GM23248 (cell line): ENCODE data around the gene EFL1. TPM values are rescaled to one million over a fixed set of nuclear protein-coding genes. Genes with fewer than 3 reads are reported as not detected.
A peak's percentile ranks its signal among the peaks of the same experiment; 100 is the strongest.

Source experiments
- DNase-seq: peaks from one replicate; pipeline ENCODE4 v3.0.0-alpha.2; 2015
- H2AFZ ChIP-seq: fragments of 200-600 bp; sonication (generic); 2 replicates; pipeline ENCODE4 v1.6.1; 2016; ENCODE audit warnings: antibody characterized with exemption
- H3F3A ChIP-seq: fragments of 200-600 bp; sonication (generic); 2 replicates; pipeline ENCODE4 v1.6.1; 2016; ENCODE audit warnings: mild to moderate bottlenecking, antibody characterized with exemption, mixed run types; ENCODE audit not compliant: insufficient read depth
- H3K27ac ChIP-seq: fragments of 200-600 bp; sonication (generic); 2 replicates; pipeline ENCODE4 v1.5.1; 2016; ENCODE audit warnings: mild to moderate bottlenecking
- H3K27me3 ChIP-seq: fragments of 200-600 bp; sonication (generic); replicated peaks from 2 replicates; pipeline ENCODE4 v1.6.1; 2016; ENCODE audit warnings: mild to moderate bottlenecking; ENCODE audit not compliant: insufficient read depth
- H3K36me3 ChIP-seq: fragments of 200-600 bp; sonication (generic); 2 replicates; pipeline ENCODE4 v1.6.1; 2016; ENCODE audit warnings: low read depth, mild to moderate bottlenecking
- H3K4me1 ChIP-seq: fragments of 200-600 bp; sonication (generic); 2 replicates; pipeline ENCODE4 v1.6.1; 2016; ENCODE audit warnings: mild to moderate bottlenecking; ENCODE audit not compliant: insufficient read depth
- H3K4me2 ChIP-seq: fragments of 200-600 bp; sonication (generic); one replicate; pipeline ENCODE4 v1.6.1; 2016; ENCODE audit warnings: mild to moderate bottlenecking; ENCODE audit not compliant: unreplicated experiment
- H3K4me3 ChIP-seq: fragments of 200-600 bp; sonication (generic); 2 replicates; pipeline ENCODE4 v1.5.1; 2016; ENCODE audit warnings: mild to moderate bottlenecking
- H3K79me2 ChIP-seq: fragments of 200-600 bp; sonication (generic); 2 replicates; pipeline ENCODE4 v1.6.1; 2016; ENCODE audit warnings: mild to moderate bottlenecking; ENCODE audit not compliant: insufficient read depth
- H3K9ac ChIP-seq: fragments of 200-600 bp; sonication (generic); 2 replicates; pipeline ENCODE4 v1.6.1; 2016; ENCODE audit warnings: mild to moderate bottlenecking
- H3K9me2 ChIP-seq: fragments of 200-600 bp; sonication (generic); 2 replicates; pipeline ENCODE4 v1.6.1; 2016; ENCODE audit warnings: mixed run types, mild to moderate bottlenecking, moderate library complexity; ENCODE audit not compliant: insufficient read depth
- H3K9me3 ChIP-seq: fragments of 200-600 bp; sonication (generic); one replicate; pipeline ENCODE4 v1.6.1; 2017; ENCODE audit warnings: low read depth
- H4K20me1 ChIP-seq: fragments of 200-600 bp; sonication (generic); 2 replicates; pipeline ENCODE4 v1.6.0; 2016; ENCODE audit not compliant: insufficient read depth
- EZH2 ChIP-seq: fragments of 200-600 bp; sonication (generic); IDR thresholded peaks from 2 replicates; pipeline ENCODE4 v1.6.1; 2018; ENCODE audit warnings: antibody characterized with exemption, mild to moderate bottlenecking; ENCODE audit not compliant: insufficient read depth, poor library complexity, severe bottlenecking
- EZH2phosphoT487 ChIP-seq: fragments of 200-600 bp; sonication (generic); IDR thresholded peaks from 2 replicates; pipeline ENCODE4 v1.6.1; 2018; ENCODE audit warnings: antibody characterized with exemption, moderate library complexity, mild to moderate bottlenecking, low read depth; ENCODE audit not compliant: insufficient read depth
- WGBS, 2 experiments: methylation state at CpG; one replicate each; pipeline ENCODE4 v1.1.6; 2015 to 2017; ENCODE audit warnings: low lambda C conversion rate in 2 of 2, low coverage in 1 of 2; ENCODE audit errors: missing lambda C conversion rate in 2 of 2; 5-methylcytosine and 5-hydroxymethylcytosine counted together
- in situ Hi-C: fragments of 300-500 bp; cut with MboI; formaldehyde crosslinking; loops from 2 replicates; pipeline ENCODE4 v1.15.0; 2020
- polyA plus RNA-seq: library from polyadenylated mRNA; unstranded; fragments of >200 nt; fragmentation: Nextera tagmentation; extraction: Ambion mirVana; gene quantifications from 2 replicates; pipeline ENCODE4 v1.2.1, GENCODE V29; 2016
- total RNA-seq: library from RNA; depleted of rRNA; stranded (reverse); fragments of >200 nt; shearing (Covaris generic); gene quantifications from 2 replicates; pipeline ENCODE4 v1.2.3, GENCODE V29; 2014

EFL1 gene
- total and polyA plus RNA-seq, 2 experiments from 2014 or later, result 21.8 to 28.4 TPM

- H3K4me2 ChIP-seq, result no peak overlapping the region
- H3K36me3 ChIP-seq, result no peaks in the 10 kb centered on the region
- H3K79me2 ChIP-seq, result 0 out of 2 replicates have a peak, but pooled peaks cover 3% of the 10 kb centered on the region
- no peak overlapping the region for H3K9ac ChIP-seq
- no peaks in the 10 kb centered on the region for H3K27me3 ChIP-seq
- peaks cover 21% of the 10 kb centered on the region for H3F3A ChIP-seq
- TF ChIP-seq EZH2 (no peak), EZH2phosphoT487 (no peak)
- no peaks in the 10 kb centered on the region for H3K9me3 ChIP-seq
- WGBS, 2 experiments, result 98 to 99% methylated on average over 6 of the region's 6 CpGs
- H3K4me3 ChIP-seq, result no peak overlapping the region
- in situ Hi-C loops, result loop anchor here (25.0 kb wide), 1 partner anchor 700 kb away; no protein-coding TSS in a partner anchor
- H3K27ac ChIP-seq, result no peak overlapping the region
- DNase-seq, result no peak
- H3K9me2 ChIP-seq, result no peaks in the 10 kb centered on the region; the same call in 1 of the 2 replicates
- no peaks in the 10 kb centered on the region for H4K20me1 ChIP-seq
- H3K4me1 ChIP-seq, result peaks cover 24% of the 10 kb centered on the region
- no peak overlapping the region for H2AFZ ChIP-seq
Observed at GRCh38 chr15:82186719-82187406, 75.7 kb downstream of the EFL1 start.

GRCh38 chr15:82186161-82186560 is 76.4 kb downstream of the EFL1 start:
- in situ Hi-C loops, result loop anchor here (25.0 kb wide), 1 partner anchor 699 kb away; no protein-coding TSS in a partner anchor
- TF ChIP-seq EZH2phosphoT487 (no peak), EZH2 (no peak)
- WGBS, 2 experiments, result 96 to 99% methylated on average over 2 of the region's 2 CpGs

DNA sequence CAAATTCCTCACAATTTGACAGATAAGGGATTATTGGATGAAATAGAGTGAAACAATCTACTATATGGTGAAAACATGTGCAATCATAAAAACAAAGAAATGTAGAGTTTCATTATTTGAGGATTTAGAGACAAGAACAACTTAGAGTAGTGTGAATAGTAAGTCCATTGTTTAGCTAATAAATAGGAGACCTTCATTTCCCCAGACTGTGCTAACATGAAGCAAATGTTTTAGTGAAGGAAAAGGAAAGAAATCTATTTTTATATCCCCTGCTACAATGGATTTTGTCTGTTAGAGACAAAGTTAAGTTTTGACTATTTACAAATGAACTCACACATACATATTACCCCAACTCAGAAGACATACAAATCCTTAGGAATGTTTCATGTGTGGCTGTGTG is 77.8 kb downstream of the EFL1 start:
- Histone ChIP-seq H3K27me3 (no peaks in the 10 kb centered on the region), H3F3A (peaks cover 21% of the 10 kb centered on the region), H3K9me2 (no peaks in the 10 kb centered on the region), H3K9ac (no peak overlapping the region), H4K20me1 (no peaks in the 10 kb centered on the region), H3K4me3 (no peak overlapping the region), H2AFZ (no peak overlapping the region), H3K36me3 (no peaks in the 10 kb centered on the region), H3K27ac (no peak overlapping the region), H3K4me1 (peaks cover 25% of the 10 kb centered on the region), H3K4me2 (no peak overlapping the region), H3K79me2 (peaks cover 14% of the 10 kb centered on the region; the same call in 1 of the 2 replicates), H3K9me3 (no peaks in the 10 kb centered on the region)
- in situ Hi-C loops, result loop anchor here (25.0 kb wide), 1 partner anchor 697 kb away; no protein-coding TSS in a partner anchor
- TF ChIP-seq EZH2, result no peak
- no peak for TF ChIP-seq EZH2phosphoT487
- no peak for DNase-seq

More at GRCh38 chr15:82186161-82186560, 76.4 kb downstream of the EFL1 start:
- no peaks in the 10 kb centered on the region; the same call in 1 of the 2 replicates for H3K9me2 ChIP-seq
- H3K27me3 ChIP-seq, result no peaks in the 10 kb centered on the region
- H3K79me2 ChIP-seq, result peaks cover 7% of the 10 kb centered on the region; the same call in 1 of the 2 replicates
- peaks cover 21% of the 10 kb centered on the region for H3F3A ChIP-seq
- no peaks in the 10 kb centered on the region for H3K9me3 ChIP-seq
- H3K4me1 ChIP-seq, result peaks cover 23% of the 10 kb centered on the region
- no peak for DNase-seq
- H2AFZ ChIP-seq, result no peak overlapping the region
- no peak overlapping the region for H3K27ac ChIP-seq
- H3K4me2 ChIP-seq, result no peak overlapping the region
- no peaks in the 10 kb centered on the region for H4K20me1 ChIP-seq
- H3K4me3 ChIP-seq, result no peak overlapping the region
- H3K9ac ChIP-seq, result no peak overlapping the region
- H3K36me3 ChIP-seq, result no peaks in the 10 kb centered on the region

- Histone ChIP-seq H3K4me1 (peaks cover 25% of the 10 kb centered on the region), H3K4me2 (peak overlapping the region; percentile 39), H3K27me3 (no peaks in the 10 kb centered on the region), H2AFZ (no peak overlapping the region), H4K20me1 (no peaks in the 10 kb centered on the region), H3K27ac (peak overlapping the region; percentile 70), H3K36me3 (no peaks in the 10 kb centered on the region), H3K9me2 (no peaks in the 10 kb centered on the region), H3F3A (peaks cover 21% of the 10 kb centered on the region), H3K4me3 (no peak overlapping the region), H3K79me2 (peaks cover 14% of the 10 kb centered on the region; the same call in 1 of the 2 replicates), H3K9me3 (no peaks in the 10 kb centered on the region), H3K9ac (no peak overlapping the region)
- no peak for TF ChIP-seq EZH2phosphoT487
- no peak for TF ChIP-seq EZH2
- in situ Hi-C loops, result loop anchor here (25.0 kb wide), 1 partner anchor 697 kb away; no protein-coding TSS in a partner anchor
- DNase-seq, result no peak
- WGBS, 2 experiments, result 94 to 100% methylated on average over 1 of the region's 1 CpG
Observed at GRCh38 chr15:82184355-82184754, 78.2 kb downstream of the EFL1 start.
